K562 (cell line): ENCODE results near the gene TRMT1. TPM values are rescaled to one million over a fixed set of nuclear protein-coding genes. Genes with fewer than 3 reads are reported as not detected.
A peak's percentile ranks its signal among the peaks of the same experiment; 100 is the strongest.

Experiments
- ADNP ChIP-seq: fragments of 200-800 bp; sonication (Bioruptor generic); IDR thresholded peaks from 2 replicates; pipeline ENCODE4 v1.6.1; 2016; ENCODE audit warnings: missing genetic modification characterization, missing compliant biosample characterization
- E2F6 ChIP-seq, 2 experiments: IDR thresholded peaks; 2 replicates each; pipeline ENCODE4 v1.6.1; 2011; ENCODE audit warnings: borderline replicate concordance in 1 of 2, control low read depth in 1 of 2, low read depth in 1 of 2, low read length in 1 of 2, mild to moderate bottlenecking in 1 of 2, mixed read lengths in 1 of 2, moderate library complexity in 1 of 2; ENCODE audit not compliant: insufficient read depth in 1 of 2, insufficient read length in 1 of 2, poor library complexity in 1 of 2, severe bottlenecking in 1 of 2; ENCODE audit errors: extremely low read depth in 1 of 2
- FOXK1 ChIP-seq: sonication (generic); formaldehyde crosslinking; IDR thresholded peaks from 2 replicates; pipeline ENCODE4 v1.8.0; 2022; ENCODE audit warnings: missing genetic modification reagents, mild to moderate bottlenecking, borderline replicate concordance
- IRF2 ChIP-seq: sonication (generic); formaldehyde crosslinking; IDR thresholded peaks from 2 replicates; pipeline ENCODE4 v1.8.1; 2022; ENCODE audit warnings: mild to moderate bottlenecking, missing genetic modification reagents
- JUNB ChIP-seq: fragments of 450-650 bp; formaldehyde crosslinking; conservative IDR thresholded peaks from 2 replicates; pipeline ENCODE4 v1.4.0; 2020; ENCODE audit warnings: mild to moderate bottlenecking
- KDM1A ChIP-seq, 2 experiments: fragments of 450-650 bp; IDR thresholded peaks; 2 replicates each; pipeline ENCODE4 v1.6.1; 2016; ENCODE audit warnings: mild to moderate bottlenecking in 2 of 2
- KDM2B ChIP-seq: fragments of 250-450 bp; sonication (Bioruptor Pico); IDR thresholded peaks from 2 replicates; pipeline ENCODE4 v1.8.0; 2021; ENCODE audit warnings: mild to moderate bottlenecking, moderate library complexity
- KDM4B ChIP-seq, 2 experiments: fragments of 450-650 bp in 1 of 2; sonication (generic) in 1 of 2; IDR thresholded peaks; 2 replicates each; pipeline ENCODE4 v1.6.1; 2016 to 2017; ENCODE audit warnings: borderline replicate concordance in 2 of 2, antibody characterized with exemption in 1 of 2, low read depth in 1 of 2, mild to moderate bottlenecking in 1 of 2
- PCBP2 ChIP-seq: fragments of 200-400 bp; formaldehyde crosslinking; IDR thresholded peaks from 2 replicates; pipeline ENCODE4 v1.6.1; 2018; ENCODE audit warnings: low read length, low read depth, mild to moderate bottlenecking, moderate library complexity; ENCODE audit not compliant: poor library complexity, severe bottlenecking
- PTBP1 ChIP-seq: fragments of 200-400 bp; formaldehyde crosslinking; IDR thresholded peaks from 2 replicates; pipeline ENCODE4 v1.6.1; 2017; ENCODE audit warnings: low read depth, low read length
- PYGO2 ChIP-seq: fragments of 450-650 bp; IDR thresholded peaks from 2 replicates; pipeline ENCODE4 v1.6.1; 2016; ENCODE audit warnings: mild to moderate bottlenecking, missing genetic modification characterization, moderate library complexity, missing compliant biosample characterization
- RBM25 ChIP-seq: fragments of 200-400 bp; formaldehyde crosslinking; IDR thresholded peaks from 2 replicates; pipeline ENCODE4 v1.6.1; 2018; ENCODE audit warnings: low read length, low read depth, moderate library complexity; ENCODE audit not compliant: severe bottlenecking
- SPI1 ChIP-seq: IDR thresholded peaks from 2 replicates; pipeline ENCODE4 v1.6.1; 2011; ENCODE audit warnings: low read depth, low read length, control low read depth, borderline replicate concordance
- SUPT5H ChIP-seq: fragments of 450-650 bp; IDR thresholded peaks from 2 replicates; pipeline ENCODE4 v1.6.1; 2016
- polyA plus RNA-seq, 8 experiments: library from polyadenylated mRNA; depleted of rRNA in 4 of 8; stranded (reverse) in 5 of 8; unstranded in 3 of 8; fragments of >200 nt; fragmentation: Nextera tagmentation in 2 of 8; fragmentation: Illumina TruSeq in 1 of 8; extraction: Ambion mirVana in 2 of 8; extraction: Trizol in 1 of 8; gene quantifications; 2 replicates each; pipeline versions ENCODE4 v1.2.1 to v1.2.3, GENCODE V29; 2011 to 2014; ENCODE audit warnings: inconsistent platforms in 1 of 8, missing spikeins in 1 of 8
- total RNA-seq, 7 experiments: library from RNA; depleted of rRNA in 6 of 7; stranded (reverse); fragments of >200 nt in 6 of 7; fragmentation: Illumina TruSeq in 2 of 7; extraction: Trizol in 2 of 7; gene quantifications; 2 replicates each; pipeline versions ENCODE4 v1.2.1 to v1.2.3, GENCODE V29; 2011 to 2021; ENCODE audit warnings: low replicate concordance in 1 of 7
- TF ChIP-seq, protein P1 (sequence below), 2 experiments: fragments of 450-650 bp; conservative IDR thresholded peaks; 2 replicates each; pipeline ENCODE4 v1.6.1; 2017; ENCODE audit warnings: mild to moderate bottlenecking in 2 of 2, moderate library complexity in 2 of 2
- TF ChIP-seq, protein P2 (sequence below): IDR thresholded peaks from 2 replicates; pipeline ENCODE4 v1.6.1; 2011; ENCODE audit warnings: borderline replicate concordance, low read depth, mild to moderate bottlenecking, moderate library complexity, low read length; ENCODE audit not compliant: insufficient read depth, poor library complexity, severe bottlenecking
- TF ChIP-seq, protein P3 (sequence below): sonication (generic); IDR thresholded peaks from 2 replicates; pipeline ENCODE4 v1.6.1; 2016

The TRMT1 gene
- total and polyA plus RNA-seq, 9 of the 15 experiments (the other 6 are each of a cell fraction or from before 2014, with no cell fraction given) = 5.8 to 158 (median 54.3) TPM

- no peak for TF ChIP-seq KDM4B (IDR thresholded peaks at IDR 0.05; ENCODE audit: borderline replicate concordance in 2 of 2, low read depth in 1 of 2)
- TF ChIP-seq, protein P1, sequence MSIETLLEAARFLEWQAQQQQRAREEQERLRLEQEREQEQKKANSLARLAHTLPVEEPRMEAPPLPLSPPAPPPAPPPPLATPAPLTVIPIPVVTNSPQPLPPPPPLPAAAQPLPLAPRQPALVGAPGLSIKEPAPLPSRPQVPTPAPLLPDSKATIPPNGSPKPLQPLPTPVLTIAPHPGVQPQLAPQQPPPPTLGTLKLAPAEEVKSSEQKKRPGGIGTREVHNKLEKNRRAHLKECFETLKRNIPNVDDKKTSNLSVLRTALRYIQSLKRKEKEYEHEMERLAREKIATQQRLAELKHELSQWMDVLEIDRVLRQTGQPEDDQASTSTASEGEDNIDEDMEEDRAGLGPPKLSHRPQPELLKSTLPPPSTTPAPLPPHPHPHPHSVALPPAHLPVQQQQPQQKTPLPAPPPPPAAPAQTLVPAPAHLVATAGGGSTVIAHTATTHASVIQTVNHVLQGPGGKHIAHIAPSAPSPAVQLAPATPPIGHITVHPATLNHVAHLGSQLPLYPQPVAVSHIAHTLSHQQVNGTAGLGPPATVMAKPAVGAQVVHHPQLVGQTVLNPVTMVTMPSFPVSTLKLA (conservative IDR thresholded peaks at IDR 0.05) = no peak
- peak; percentile 92 for TF ChIP-seq ADNP
- peak; percentile 92 for TF ChIP-seq RBM25
- 0 out of 2 replicates have a peak, but pooled peaks have one; percentile 54 for TF ChIP-seq PTBP1
- TF ChIP-seq KDM1A (IDR thresholded peaks at IDR 0.05) = peak; percentile 58 to 79; a peak in 3 of 4 replicates
- TF ChIP-seq FOXK1 (CRISPR knock-in tag) = no peak
- no peak for TF ChIP-seq SUPT5H
- no peak for TF ChIP-seq IRF2 (CRISPR knock-in tag)
- TF ChIP-seq, protein P2, sequence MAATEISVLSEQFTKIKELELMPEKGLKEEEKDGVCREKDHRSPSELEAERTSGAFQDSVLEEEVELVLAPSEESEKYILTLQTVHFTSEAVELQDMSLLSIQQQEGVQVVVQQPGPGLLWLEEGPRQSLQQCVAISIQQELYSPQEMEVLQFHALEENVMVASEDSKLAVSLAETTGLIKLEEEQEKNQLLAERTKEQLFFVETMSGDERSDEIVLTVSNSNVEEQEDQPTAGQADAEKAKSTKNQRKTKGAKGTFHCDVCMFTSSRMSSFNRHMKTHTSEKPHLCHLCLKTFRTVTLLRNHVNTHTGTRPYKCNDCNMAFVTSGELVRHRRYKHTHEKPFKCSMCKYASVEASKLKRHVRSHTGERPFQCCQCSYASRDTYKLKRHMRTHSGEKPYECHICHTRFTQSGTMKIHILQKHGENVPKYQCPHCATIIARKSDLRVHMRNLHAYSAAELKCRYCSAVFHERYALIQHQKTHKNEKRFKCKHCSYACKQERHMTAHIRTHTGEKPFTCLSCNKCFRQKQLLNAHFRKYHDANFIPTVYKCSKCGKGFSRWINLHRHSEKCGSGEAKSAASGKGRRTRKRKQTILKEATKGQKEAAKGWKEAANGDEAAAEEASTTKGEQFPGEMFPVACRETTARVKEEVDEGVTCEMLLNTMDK = no peak
- TF ChIP-seq E2F6 (IDR thresholded peaks at IDR 0.05; ENCODE audit: borderline replicate concordance in 1 of 2, extremely low read depth in 1 of 2, insufficient read depth in 1 of 2, insufficient read length in 1 of 2, low read depth in 1 of 2, low read length in 1 of 2, poor library complexity in 1 of 2, severe bottlenecking in 1 of 2) = no peak
- TF ChIP-seq, protein P3, sequence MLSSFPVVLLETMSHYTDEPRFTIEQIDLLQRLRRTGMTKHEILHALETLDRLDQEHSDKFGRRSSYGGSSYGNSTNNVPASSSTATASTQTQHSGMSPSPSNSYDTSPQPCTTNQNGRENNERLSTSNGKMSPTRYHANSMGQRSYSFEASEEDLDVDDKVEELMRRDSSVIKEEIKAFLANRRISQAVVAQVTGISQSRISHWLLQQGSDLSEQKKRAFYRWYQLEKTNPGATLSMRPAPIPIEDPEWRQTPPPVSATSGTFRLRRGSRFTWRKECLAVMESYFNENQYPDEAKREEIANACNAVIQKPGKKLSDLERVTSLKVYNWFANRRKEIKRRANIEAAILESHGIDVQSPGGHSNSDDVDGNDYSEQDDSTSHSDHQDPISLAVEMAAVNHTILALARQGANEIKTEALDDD = no peak
- TF ChIP-seq PCBP2 = no peak
- no peak for TF ChIP-seq SPI1
- no peak for TF ChIP-seq KDM2B
- no peak for TF ChIP-seq PYGO2
- no peak for TF ChIP-seq JUNB
Measured at GRCh38 chr19:13130886-13131490, 14.4 kb upstream of the TRMT1 start (continued).
